ENCODE measurements around the gene OSCAR.

The OSCAR gene

DNA sequence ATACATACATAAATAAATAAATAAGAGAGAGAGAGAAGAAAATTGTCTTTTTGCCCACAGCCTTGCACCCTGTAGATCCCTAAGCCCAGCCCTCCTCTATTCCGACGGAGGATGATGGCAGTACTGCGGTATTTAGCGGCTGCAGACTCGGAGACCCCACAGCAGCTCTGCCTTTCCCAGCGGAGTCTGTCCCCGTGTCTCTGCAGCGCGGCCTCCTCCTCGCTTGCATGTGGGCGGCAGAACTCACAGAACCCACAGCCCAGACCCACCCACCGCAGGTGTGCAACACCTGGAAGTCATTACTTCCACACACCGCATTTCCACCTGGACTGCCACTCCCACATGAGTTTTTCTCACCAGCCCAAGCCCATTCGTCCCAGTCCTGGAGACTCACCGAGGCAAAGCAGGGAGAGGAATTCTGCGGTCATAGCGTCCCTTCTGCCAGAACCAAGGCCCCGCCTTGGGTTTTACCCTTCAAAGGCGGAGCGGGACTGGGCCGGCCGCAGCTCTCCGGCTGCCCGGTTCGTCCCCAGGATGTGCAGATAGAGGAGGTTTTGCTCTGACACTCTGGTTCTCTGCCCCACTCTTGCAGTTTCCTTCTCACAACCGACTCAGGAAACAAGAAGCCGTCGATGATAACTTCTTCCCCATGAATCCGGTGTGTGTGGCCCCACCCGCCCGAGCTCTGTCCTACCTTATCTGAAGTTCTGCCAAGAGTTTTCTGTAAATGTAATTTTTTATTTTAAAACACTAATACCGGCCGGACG lies 37.1 kb downstream of the OSCAR start, which contains the start of gene VSTM1:
Gene VSTM1 (minus strand): TSS at position 548 of the 767 bp plus-strand sequence. CDS start 120 bp downstream, at position 428.
- TF ChIP-seq, protein P1, sequence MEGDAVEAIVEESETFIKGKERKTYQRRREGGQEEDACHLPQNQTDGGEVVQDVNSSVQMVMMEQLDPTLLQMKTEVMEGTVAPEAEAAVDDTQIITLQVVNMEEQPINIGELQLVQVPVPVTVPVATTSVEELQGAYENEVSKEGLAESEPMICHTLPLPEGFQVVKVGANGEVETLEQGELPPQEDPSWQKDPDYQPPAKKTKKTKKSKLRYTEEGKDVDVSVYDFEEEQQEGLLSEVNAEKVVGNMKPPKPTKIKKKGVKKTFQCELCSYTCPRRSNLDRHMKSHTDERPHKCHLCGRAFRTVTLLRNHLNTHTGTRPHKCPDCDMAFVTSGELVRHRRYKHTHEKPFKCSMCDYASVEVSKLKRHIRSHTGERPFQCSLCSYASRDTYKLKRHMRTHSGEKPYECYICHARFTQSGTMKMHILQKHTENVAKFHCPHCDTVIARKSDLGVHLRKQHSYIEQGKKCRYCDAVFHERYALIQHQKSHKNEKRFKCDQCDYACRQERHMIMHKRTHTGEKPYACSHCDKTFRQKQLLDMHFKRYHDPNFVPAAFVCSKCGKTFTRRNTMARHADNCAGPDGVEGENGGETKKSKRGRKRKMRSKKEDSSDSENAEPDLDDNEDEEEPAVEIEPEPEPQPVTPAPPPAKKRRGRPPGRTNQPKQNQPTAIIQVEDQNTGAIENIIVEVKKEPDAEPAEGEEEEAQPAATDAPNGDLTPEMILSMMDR (IDR thresholded peaks at IDR 0.05) = no peak

DNA sequence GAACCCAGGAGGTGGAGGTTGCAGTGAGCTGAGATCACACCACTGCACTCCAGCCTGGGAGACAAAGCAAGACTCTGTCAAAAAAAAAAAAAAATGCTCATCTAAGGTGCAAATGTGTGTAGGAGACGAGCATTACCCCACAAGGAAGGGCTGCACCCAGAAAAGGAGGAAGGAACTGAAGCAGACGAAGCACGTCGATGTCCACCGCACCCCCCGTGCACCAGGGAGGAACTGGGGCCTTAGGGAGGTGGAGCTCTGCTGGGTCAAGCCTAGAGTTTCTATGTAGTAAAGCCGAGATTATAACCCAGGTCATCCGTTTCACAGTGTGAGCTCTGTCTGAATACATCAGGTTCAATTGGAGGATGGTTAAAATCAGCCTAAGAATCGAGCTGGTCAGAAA lies 38.0 kb downstream of the OSCAR start:
- TF ChIP-seq, protein P1 (IDR thresholded peaks at IDR 0.05) = no peak

DNA sequence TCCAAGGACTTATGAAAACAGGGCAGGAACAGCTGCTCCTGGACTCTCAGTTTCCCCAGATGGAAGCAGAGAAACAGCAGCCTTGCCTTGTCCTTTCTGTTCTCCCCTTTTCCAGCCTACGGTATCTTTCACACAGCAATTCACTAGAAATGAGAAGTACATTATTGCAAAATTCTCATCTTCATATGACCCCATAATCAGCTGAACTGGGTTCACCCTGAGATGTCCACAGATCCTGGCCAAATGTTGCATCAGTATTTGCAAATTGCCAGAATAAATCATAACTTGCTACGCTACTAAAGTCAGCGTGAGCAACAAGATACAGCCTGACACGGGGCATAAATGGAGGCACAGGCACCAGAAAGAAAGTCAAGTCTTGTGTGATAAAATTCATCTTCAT lies 53.0 kb downstream of the OSCAR start:
- TF ChIP-seq, protein P1 (IDR thresholded peaks at IDR 0.05) = no peak

DNA sequence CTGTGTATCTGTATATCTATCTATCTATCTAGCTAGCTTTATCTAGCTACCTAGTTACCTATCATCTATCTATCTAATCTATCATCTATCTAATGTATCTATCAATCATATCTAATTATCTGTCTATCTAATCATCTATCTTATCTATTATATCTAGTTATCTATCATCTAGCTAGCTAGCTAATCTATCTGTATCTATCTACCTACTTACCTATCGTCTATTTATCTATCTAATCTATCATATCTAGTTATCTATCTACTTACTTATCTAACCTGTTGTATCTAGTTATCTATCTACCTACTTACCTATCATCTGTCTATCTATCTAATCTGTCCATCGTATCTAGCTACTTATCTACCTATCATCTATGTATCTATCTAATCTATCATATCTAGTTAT lies 54.8 kb downstream of the OSCAR start:
- TF ChIP-seq, protein P1 (IDR thresholded peaks at IDR 0.05) = no peak

Data from LNCAP (cell line).